ENCODE data around the gene ZCCHC14.
"Not testable (repeated sequence)": the region's sequence is repeated elsewhere in the genome, so short reads cannot be mapped to it uniquely, and the experiment has no call there.

The ZCCHC14 gene

GRCh38 chr16:87495578-87496446, 3.0 kb upstream of the ZCCHC14 start:
- no peak for DNase-seq

GRCh38 chr16:87493608-87494280, 920 bp upstream of the ZCCHC14 start:
- DNase-seq = no peak

GRCh38 chr16:87492291-87492630, 563 bp downstream of the ZCCHC14 start:
- DNase-seq = no peak

GRCh38 chr16:87491522-87492290, 1.1 kb downstream of the ZCCHC14 start:
- no peak for DNase-seq

GRCh38 chr16:87490799-87491521, 1.9 kb downstream of the ZCCHC14 start:
- not testable (repeated sequence) for DNase-seq

GRCh38 chr16:87490096-87490798, 2.6 kb downstream of the ZCCHC14 start:
- no peak for DNase-seq

GRCh38 chr16:87489434-87490045, 3.3 kb downstream of the ZCCHC14 start:
- no peak for DNase-seq

- not testable (repeated sequence) for DNase-seq
Measured at GRCh38 chr16:87488960-87489359, 3.9 kb downstream of the ZCCHC14 start.

- no peak for DNase-seq
Measured at GRCh38 chr16:87487361-87487924, 5.4 kb downstream of the ZCCHC14 start.

- no peak for DNase-seq
Measured at GRCh38 chr16:87486713-87487247, 6.0 kb downstream of the ZCCHC14 start.

- DNase-seq = no peak
Measured at GRCh38 chr16:87486282-87486681, 6.5 kb downstream of the ZCCHC14 start.

GRCh38 chr16:87485792-87486191, 7.0 kb downstream of the ZCCHC14 start:
- not testable (repeated sequence) for DNase-seq

- no peak for DNase-seq
Measured at GRCh38 chr16:87484487-87485331, 8.1 kb downstream of the ZCCHC14 start.

- DNase-seq = no peak
Measured at GRCh38 chr16:87483481-87483880, 9.3 kb downstream of the ZCCHC14 start.

- not testable (repeated sequence) for DNase-seq
Measured at GRCh38 chr16:87482670-87483069, 10.2 kb downstream of the ZCCHC14 start.

- DNase-seq = no peak
Measured at GRCh38 chr16:87482266-87482665, 10.6 kb downstream of the ZCCHC14 start.

GRCh38 chr16:87481711-87482110, 11.1 kb downstream of the ZCCHC14 start:
- not testable (repeated sequence) for DNase-seq

GRCh38 chr16:87477209-87477981, 15.4 kb downstream of the ZCCHC14 start:
- not testable (repeated sequence) for DNase-seq

GRCh38 chr16:87474566-87474996, 18.2 kb downstream of the ZCCHC14 start:
- no peak for DNase-seq
